ENCODE measurements around the gene CANT1.
"Not testable (repeated sequence)": the region's sequence is repeated elsewhere in the genome, so short reads cannot be mapped to it uniquely, and the experiment has no call there.

The CANT1 gene

GRCh38 chr17:79043191-79043930 lies 33.8 kb upstream of the CANT1 start:
- DNase-seq (no peak), ATAC-seq (no peak)

GRCh38 chr17:79042421-79043190 lies 33.0 kb upstream of the CANT1 start:
- peak; percentile 77 for DNase-seq
- no peak for ATAC-seq

- DNase-seq = no peak
- no peak for ATAC-seq
Observed at GRCh38 chr17:79041723-79042420, 32.3 kb upstream of the CANT1 start.

DNA sequence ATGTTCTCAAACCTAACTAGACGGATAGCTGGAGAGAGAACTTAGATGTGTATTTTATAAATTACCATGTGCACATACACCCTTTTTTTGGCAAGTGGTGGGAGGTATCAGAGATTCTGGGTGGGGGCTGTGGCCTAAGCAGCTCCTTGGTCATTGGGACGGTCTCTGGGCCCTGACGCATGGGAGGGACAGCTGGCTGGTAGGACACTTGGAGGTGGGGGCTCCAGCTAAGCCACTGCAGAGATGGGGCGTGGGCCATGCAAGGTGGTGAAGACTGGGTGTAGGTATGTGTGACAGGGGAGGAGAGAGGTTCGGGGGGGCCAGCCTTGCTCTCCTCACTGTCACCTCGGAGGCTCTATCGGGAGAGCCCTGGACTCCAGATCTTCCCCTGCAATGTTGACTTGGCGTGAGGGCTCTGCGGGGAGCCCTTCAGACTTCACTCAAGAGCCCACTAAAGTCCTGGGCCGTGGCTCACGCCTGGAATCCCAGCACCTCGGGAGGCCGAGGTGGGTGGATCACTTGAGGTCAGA lies 31.5 kb upstream of the CANT1 start:
- ATAC-seq = no peak
- DNase-seq = no peak

DNA sequence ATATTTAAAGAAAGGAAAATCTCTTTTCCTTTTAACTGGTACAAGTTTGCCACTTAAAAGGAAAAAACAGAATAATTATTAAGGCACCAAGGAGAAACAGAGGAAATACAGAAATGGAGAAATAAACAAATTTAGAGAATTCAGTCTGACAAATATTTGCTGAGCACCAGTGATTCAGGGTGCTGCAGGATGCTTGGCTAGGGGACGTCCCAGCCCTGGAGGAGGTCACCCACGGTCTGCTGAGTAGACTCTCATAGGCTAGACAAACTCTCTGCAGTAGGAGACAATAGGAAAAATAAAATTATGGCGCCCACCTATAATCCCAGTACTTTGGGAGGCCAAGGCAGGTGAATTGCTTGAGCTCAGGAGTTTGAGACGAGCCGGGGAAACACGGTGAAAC lies 30.3 kb upstream of the CANT1 start:
- no peak for ATAC-seq
- no peak for DNase-seq

GRCh38 chr17:79039171-79039570 lies 29.6 kb upstream of the CANT1 start:
- DNase-seq (no peak), ATAC-seq (no peak)

GRCh38 chr17:79038545-79039135 lies 29.1 kb upstream of the CANT1 start:
- peak; percentile 14 for ATAC-seq
- DNase-seq = no peak

- ATAC-seq (no peak), DNase-seq (no peak)
Observed at GRCh38 chr17:79036596-79036995, 27.0 kb upstream of the CANT1 start.

GRCh38 chr17:79036181-79036580 lies 26.6 kb upstream of the CANT1 start:
- no peak for ATAC-seq

GRCh38 chr17:79035686-79036085 lies 26.1 kb upstream of the CANT1 start:
- ATAC-seq = no peak
- no peak for DNase-seq

More at GRCh38 chr17:79036181-79036580, 26.6 kb upstream of the CANT1 start:
- no peak for DNase-seq

DNA sequence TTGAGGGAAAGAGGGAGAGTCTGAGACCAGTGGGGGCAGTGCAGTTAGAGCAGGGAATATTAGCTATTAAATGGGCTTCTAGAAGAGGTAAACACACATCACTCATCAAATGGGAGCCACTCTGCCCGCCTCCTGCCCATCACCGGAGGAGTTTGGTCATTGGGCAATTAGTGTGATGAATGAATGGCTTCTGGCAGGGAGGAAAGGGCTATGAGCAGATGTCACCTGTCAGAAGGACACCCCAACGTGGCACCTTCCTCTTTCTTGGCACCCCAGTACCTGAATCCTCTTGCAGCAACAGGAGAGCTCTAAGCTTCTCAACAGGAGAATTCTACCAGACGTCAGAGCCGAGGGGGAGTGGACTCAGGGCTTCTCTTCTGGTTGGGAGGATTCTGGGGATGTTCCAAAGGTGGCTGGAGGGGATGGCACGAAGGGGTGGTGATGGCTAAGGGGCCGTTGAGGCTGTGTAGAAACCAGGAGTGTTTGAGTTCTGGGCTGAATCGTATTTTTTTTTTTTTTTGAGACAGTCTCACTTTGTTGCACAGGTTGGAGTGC lies 25.4 kb upstream of the CANT1 start:
- DNase-seq (no peak), ATAC-seq (no peak)

DNA sequence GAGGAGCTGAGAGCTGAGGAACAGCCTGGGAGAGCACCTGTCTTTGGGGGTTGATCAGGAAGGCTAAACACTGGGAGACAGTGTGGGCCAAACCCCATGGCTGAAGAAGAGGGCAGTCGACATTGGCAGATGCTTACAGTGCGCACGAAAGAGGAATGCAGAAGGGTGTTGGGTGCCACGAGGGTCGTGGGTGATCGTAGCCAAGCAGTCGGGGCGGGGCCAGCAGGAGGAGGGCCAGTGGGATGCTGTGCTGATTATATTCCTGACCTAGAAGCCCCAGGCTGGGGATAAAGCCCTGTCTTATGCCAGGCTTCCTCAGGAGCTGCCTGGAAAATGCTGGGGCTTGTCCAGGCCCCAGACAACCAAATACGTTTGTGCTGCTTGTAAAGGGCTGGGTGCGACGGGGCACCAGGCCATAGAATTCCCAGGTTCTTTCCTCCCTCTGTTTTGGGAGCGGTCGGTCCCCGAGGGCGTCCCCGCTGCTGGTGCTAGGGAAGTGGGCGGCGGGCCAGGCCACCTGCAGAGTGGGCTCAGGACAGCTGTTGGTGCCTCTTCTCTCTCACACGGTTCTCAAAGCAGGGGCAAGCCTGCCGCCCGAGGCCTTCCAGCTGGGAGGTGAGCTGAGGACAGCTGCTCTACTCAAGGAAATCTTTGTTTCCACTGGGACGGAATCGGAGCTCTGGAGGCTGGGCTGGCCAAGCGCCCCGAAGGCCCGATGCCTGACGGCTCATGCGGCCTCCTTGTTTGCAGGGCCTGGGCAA lies 24.4 kb upstream of the CANT1 start:
- no peak for ATAC-seq
- no peak for DNase-seq

DNA sequence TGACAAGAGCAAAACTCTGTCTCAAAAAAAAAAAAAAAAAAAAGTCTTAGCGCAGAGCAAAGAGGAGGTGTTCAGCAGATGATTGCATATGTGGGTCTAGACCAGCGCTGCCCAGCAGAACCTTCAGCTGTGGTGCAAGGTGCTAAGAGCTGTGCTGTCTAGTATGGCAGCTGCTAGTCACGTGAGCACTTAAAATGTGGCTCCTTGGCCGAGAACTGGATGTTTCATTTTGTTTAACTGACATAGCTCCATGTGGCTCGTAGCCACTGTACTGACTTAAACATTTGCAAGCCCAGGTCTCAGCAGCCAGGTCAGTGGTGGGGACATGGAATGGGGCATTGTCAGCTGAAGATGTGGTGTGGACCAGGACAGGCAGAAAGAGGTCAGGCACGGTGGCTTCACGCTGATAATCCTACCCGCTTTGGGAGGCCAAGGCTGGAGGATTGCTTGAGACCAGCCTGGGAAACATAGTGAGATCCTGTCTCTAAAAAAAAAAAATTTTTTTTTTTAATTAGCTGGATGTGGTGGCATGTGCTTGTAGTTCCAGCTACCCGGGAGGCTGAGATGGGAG lies 23.6 kb upstream of the CANT1 start:
- ATAC-seq (no peak), DNase-seq (no peak)

GRCh38 chr17:79031996-79032875 lies 22.7 kb upstream of the CANT1 start:
- DNase-seq = no peak
- no peak for ATAC-seq

- not testable (repeated sequence) for ATAC-seq, DNase-seq
Observed at GRCh38 chr17:79030636-79031035, 21.1 kb upstream of the CANT1 start.

DNA sequence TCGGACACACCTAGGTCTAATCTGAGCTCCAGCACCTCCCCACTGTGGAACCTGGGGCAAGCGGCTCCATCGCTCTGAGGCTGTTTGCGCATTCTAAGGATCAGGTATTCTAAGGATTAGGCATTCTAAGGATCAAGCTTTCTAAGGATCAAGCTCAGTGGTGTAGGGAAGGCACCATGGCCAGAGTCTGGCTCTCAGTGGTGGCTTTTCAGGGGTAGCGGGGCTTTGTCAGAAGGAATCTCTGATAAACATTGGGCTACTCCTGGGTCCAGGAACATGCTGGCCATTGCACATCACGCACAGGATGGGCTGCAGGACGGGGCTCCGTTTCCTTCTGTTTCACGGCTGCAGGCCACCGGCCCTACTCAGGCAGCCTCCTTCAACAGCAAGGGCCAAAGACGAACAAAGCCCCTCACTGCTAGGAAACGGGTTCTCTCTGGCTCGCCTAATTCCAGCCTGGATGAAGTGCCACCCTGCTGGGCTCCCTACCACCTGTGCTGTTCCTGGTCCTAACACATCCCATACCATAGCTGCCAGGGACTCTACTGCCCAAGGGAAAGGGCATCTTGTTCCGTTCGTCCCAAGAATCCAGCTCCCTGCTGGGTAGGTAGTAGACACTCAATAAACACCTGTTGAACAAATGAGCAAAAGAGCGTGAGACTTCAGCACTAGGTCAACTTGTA lies 19.9 kb upstream of the CANT1 start:
- DNase-seq (no peak), ATAC-seq (no peak)

GRCh38 chr17:79028496-79029326 lies 19.1 kb upstream of the CANT1 start:
- ATAC-seq (no peak), DNase-seq (no peak)

- DNase-seq (no peak), ATAC-seq (no peak)
Observed at GRCh38 chr17:79027925-79028491, 18.4 kb upstream of the CANT1 start.
